HG03565 (cell line): ENCODE measurements around the gene MVB12B.

Source experiments
- ATAC-seq: cut with Tn5 transposase; IDR thresholded peaks from one replicate; pipeline ENCODE4 v1.9.1; 2021; ENCODE audit warnings: mild to moderate bottlenecking, moderate library complexity; ENCODE audit not compliant: unreplicated experiment

MVB12B gene

DNA sequence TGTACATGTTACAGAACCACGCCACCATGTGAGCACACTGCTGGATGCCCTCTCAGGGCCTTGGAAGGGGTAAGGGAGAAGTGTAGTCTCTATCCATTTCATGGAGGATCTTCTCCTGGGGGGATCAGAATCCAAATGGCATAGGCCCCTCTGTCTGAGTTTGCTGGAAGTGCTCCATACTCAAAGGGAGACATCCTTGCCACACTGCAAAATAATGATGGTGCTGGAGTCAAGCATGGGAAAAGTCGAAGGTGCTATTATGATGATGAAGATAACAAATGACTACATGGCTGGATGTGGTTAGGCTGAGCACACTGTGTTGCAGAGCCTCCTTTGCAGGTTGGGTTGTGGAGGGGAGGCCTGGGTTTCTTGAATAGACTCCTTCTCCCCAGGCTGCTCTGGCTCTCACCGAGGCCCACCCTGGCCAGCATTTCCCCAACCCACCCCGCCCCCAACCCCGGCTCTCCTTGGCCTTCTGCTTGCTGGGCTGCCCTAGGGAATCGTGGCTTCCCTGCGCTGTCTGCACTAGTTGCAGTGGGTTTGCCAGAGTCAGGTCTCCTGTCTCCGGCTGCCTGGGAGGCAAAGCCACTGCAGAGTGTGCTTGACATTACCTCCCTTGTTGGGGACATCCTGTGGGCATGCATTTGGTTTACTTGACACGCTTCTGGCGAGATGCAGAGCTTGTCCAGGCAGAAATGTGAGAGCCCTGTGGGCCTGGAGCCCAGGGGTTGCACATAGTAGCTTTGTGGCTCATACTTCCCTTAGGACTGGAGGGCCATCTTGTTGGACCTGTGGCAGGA lies 3.0 kb downstream of the MVB12B start:
- ATAC-seq, result no peak

- ATAC-seq, result no peak
These were observed 3.9 kb downstream of the MVB12B start for GRCh38 chr9:126330536-126330935.

DNA sequence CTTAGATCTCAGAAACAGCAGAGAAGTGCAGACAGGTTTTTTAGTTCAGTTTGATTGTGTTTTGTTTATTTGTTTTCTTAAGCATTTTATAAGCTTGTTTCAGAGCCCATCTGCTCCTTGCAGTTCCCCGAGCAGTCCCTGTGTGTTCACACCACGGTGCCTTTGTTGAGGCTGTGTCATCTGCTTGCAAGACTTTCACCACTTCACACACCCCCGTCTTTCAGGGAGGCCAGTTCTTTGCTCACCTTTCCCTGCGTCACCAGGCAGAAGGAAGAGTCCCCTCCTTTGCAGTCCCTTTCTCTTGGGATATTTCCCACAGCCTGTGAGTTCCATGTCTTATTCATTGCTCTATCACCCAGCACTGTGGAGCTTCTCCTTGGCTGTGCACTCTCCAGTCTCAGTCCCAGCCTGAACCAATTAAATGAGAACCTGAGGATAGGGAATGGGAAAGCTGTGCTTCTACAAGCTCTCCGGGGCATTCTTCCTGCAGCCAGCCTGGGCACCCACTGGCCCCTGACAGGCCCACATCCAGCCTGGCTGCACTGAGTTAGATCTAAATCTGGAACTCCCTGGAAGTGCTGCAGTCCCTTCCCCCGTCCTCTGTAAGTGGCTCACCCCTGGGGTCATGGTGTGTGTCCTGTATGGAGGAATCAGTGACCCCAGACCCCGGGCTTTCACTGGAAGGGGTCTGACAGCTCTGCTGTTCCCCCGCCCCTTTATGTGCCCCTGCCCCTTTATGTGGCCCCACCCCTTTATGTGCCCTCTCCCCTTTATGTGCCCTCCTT lies 5.5 kb downstream of the MVB12B start:
- no peak for ATAC-seq

DNA sequence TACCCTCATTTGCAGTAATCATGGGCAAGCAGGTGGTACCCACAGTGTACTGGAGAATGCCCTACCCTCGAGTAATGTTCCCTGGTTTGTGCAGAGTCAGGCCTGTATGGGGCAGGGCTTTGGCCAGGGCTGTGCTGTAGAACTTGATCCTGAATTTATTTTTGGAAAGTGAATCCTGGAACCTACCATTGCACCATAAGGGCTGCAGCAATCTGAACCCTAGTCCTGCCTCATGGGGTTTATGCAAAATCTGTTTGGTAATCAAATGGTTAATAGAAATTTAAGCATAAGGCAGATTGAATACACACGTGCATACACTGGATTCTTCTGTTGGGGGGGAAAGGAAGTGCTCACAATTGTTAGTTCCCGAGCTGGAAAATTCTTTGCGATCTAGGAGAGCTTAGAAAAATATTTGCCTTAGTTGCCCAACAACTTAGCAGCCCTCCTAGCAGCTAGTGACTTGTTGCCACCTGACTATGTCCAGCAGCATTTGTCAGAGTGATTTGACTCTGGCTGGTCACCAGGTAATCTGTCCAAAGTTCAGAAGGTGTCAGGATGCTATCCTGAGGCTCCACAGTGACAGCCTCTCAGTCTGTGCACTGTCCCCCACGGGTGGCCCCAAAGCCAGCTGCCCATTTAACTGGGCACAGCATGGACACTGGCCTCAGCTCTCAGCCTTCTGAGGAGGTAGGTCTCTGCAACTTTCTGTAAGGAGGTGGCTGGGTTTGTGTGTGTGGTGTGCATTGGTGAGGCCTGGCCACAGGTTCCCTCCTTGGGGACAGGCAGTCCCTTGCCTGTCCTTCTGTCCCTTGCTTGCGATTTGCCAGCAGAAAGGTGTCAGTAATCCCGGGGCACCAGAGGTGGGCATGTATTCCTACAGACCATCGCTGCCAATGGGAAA lies 8.3 kb downstream of the MVB12B start:
- no peak for ATAC-seq

DNA sequence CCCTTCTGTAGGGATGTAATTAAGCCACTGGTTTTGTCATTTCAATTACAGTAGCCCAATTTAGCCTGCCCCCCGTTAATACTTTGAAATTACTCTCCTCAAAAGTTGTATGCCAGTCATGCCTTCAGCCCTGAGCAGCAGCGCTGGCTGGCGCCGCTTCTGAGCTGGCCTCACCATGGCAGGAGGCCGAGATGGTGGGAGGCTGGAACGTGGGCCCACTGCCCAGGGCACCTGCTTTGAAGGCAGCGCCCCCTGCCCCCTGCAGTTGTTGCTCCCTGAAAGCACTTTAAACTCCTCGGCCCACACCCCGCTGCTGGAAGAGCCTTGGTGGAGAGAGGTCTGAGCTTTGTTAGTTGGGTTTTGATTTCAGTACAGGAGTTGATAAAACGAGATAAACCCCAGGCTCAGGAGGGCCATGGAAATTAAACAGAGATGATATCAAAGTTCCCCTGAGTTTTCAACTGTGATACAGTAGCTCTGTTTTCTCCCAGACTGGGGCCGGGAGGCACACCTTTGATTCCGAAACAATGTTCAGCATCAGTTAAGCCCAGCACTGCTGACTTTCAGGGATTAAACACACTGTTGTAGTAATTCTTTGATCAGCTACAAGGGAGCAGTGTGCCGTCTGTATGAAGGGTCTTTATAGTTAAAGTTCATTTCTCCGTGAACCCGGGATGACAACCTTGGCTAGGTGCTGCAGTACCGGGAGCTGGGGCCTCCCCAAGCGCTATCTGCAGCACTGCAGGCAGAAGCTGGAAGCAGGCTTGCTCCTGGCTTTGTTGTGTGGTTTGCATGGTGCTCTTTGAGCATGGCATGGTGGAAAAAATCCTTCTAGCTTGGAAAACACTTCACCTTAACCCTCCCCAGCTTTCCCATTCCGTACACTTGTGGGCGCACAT lies 9.5 kb downstream of the MVB12B start:
- ATAC-seq, result no peak

GRCh38 chr9:126336736-126337325 lies 10.2 kb downstream of the MVB12B start:
- no peak for ATAC-seq

GRCh38 chr9:126337729-126338372 lies 11.2 kb downstream of the MVB12B start:
- no peak for ATAC-seq

DNA sequence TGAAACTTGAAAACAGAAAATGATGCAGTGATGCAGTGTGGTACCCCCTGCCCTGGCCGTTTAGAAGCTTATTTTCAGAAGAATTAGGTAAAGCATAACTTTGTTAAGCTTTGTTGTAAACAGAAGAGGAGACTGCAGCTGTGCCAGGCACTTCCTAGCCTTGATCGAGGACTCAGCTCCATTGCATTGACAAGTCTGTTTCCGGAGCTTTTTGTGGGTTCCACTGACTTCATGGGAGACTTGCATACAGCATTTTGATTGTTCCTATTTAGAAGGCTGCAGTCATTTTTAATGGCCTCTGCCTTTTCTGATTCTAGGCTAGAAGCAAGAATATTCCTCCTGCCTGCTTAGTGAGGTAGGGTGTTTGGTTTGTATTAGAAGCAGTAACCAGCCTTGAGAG lies 12.3 kb downstream of the MVB12B start:
- ATAC-seq, result no peak

GRCh38 chr9:126341426-126341825 lies 14.8 kb downstream of the MVB12B start:
- ATAC-seq, result no peak

- ATAC-seq, result no peak
These were observed 15.3 kb downstream of the MVB12B start for GRCh38 chr9:126341902-126342301.

DNA sequence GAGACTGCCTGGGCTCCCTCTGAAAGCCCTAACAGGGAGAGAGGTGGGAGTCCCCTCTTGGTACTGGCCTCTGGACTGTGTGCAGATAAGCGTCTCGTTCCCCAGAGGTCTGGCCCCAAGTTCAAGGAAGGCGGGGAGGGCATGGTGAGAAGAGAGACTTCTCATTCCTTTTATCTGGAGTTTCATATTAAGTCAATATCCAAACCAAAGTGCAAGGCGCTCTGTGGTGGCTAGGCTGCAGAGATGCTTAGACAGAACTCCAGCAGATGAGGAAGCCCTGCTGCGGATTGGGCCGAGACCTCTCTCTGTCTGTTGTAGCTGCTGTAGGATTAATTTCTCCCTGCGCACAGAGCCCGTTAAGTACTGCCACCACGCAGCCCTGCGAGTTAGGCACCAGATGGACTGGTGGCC lies 16.0 kb downstream of the MVB12B start:
- ATAC-seq, result no peak

DNA sequence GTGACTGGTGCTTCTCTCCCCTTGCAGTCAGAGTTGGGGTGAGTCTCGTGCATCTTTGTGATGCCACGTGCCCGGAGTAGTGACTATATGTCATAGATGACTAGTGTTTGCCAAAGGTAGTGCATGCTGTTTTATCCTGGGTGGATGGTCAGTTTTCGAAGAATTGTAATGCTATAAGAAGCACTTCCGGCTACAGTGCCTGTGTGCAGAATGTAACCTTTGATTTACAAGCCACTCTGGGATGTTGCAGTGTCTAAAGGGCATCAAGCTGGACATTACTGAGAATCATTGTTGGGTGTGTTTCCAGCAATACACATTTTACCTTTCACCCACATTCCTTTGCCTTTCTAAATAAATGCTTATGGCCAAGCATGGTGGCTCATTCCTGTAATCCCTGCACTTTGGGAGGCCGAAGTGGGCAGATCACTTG lies 16.7 kb downstream of the MVB12B start:
- ATAC-seq, result no peak

GRCh38 chr9:126346031-126346430 lies 19.4 kb downstream of the MVB12B start:
- no peak for ATAC-seq

DNA sequence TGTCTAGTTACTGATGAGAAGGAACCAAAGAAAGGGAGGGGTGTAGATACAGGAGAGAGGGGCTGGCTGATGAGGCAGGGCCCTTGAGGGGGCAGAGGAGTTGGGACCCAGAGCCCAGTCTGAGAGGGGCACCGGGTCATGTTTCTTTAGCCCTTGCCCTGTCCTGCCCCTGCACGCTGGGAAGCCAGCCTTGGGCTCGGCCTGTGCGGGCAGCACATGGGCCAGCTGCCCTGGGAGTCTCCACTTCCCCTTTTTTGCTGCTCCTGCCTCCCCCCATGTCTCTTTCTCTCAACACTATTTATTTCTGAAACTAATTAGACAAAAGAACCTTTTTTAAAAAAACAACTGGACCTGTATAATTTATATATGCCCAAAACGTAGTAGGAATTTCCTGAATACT lies 20.5 kb downstream of the MVB12B start:
- ATAC-seq, result no peak

- no peak for ATAC-seq
These were observed 21.5 kb downstream of the MVB12B start for GRCh38 chr9:126347911-126348760.

DNA sequence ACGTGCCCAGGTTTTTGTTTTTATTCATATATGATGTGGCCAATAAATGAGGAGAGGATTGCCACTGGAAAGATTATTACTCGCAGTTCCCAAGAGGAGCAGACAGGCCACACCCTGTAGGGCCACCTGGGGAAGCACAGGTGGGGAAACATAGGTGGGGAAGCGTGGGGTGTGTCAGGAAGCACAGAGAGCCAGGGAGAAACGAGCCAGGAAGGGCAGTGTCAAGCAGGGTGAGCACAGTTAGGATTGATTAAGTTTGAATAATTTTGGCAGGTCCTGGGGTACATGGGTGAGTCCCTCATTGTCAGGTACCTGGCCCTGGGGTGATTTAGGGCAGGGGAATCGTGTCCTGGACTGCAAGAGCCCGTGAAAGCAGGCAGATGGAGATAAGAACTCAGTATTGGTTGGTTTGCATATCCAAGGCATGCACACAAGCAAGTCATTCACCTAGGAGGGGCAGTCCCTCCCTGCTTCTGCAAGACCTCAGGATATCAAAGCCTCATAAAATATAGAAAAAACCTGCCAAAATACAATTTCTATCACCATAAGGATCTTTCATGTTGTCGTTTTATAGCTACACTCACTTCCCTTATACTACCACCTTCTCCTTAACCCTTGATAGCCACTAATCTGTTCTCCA lies 22.4 kb downstream of the MVB12B start:
- no peak for ATAC-seq

GRCh38 chr9:126354887-126355770 lies 28.5 kb downstream of the MVB12B start:
- no peak for ATAC-seq
